Lower lobe of right lung (tissue), 2 donors: ENCODE measurements around the gene CFAP70. TPM values are rescaled to one million over a fixed set of nuclear protein-coding genes. Genes with fewer than 3 reads are reported as not detected.

Source experiments
- ATAC-seq, 2 donors: fragments of 200-7000 bp; cut with Tn5 transposase; one replicate each; pipeline ENCODE4 v1.9.1; 2020 to 2022; ENCODE audit warnings: mild to moderate bottlenecking in 2 of 2, moderate library complexity in 2 of 2
- DNase-seq: peaks from one replicate; pipeline ENCODE4 v3.0.0-alpha.2; 2020
- H3K27ac ChIP-seq: fragments of 200-600 bp; one replicate; pipeline ENCODE4 v1.8.0; 2022
- H3K27me3 ChIP-seq: fragments of 200-600 bp; one replicate; pipeline ENCODE4 v1.8.0; 2022; ENCODE audit warnings: low read depth
- H3K36me3 ChIP-seq: fragments of 200-600 bp; one replicate; pipeline ENCODE4 v1.8.0; 2022; ENCODE audit warnings: mild to moderate bottlenecking
- H3K4me1 ChIP-seq: fragments of 200-600 bp; one replicate; pipeline ENCODE4 v1.8.0; 2022
- H3K4me3 ChIP-seq: fragments of 200-600 bp; one replicate; pipeline ENCODE4 v1.8.0; 2022; ENCODE audit warnings: mild to moderate bottlenecking
- H3K9me3 ChIP-seq: fragments of 200-600 bp; one replicate; pipeline ENCODE4 v1.8.0; 2022
- CTCF ChIP-seq: fragments of 200-600 bp; IDR thresholded peaks from one replicate; pipeline ENCODE4 v1.8.0; 2022; ENCODE audit warnings: antibody characterized with exemption, mild to moderate bottlenecking
- intact Hi-C: fragments of 100-400 bp; cut with DNase I; formaldehyde crosslinking; loops from one replicate; pipeline ENCODE4 v1.11.0; 2022
- total RNA-seq: library from RNA; stranded (reverse); fragmentation: NEBNext Ultra II Directional; extraction: Animal tissue kit (Norgen Biotek cat#: 25700); gene quantifications from one replicate; pipeline ENCODE4 v1.2.1, GENCODE V29; 2021
- donor health status: DM: no; HTN: yes; CAD: no; lungs with severe emphysema.

CFAP70 gene
- total RNA-seq, 1 donor from 2014 or later: 11.3 TPM

- H3K27me3 ChIP-seq: no peaks in the 10 kb centered on the region
- H3K27ac ChIP-seq: no peak overlapping the region
- H3K36me3 ChIP-seq: peaks cover 98% of the 10 kb centered on the region
- TF ChIP-seq CTCF: no peak
- intact Hi-C loops: no loop called here
- DNase-seq (no peak), ATAC-seq (no peak)
- no peaks in the 10 kb centered on the region for H3K9me3 ChIP-seq
- no peak overlapping the region for H3K4me3 ChIP-seq
- no peaks in the 10 kb centered on the region for H3K4me1 ChIP-seq
Measured at GRCh38 chr10:73386583-73386982, 27.9 kb upstream of the CFAP70 start.

GRCh38 chr10:73379064-73379748, 20.5 kb upstream of the CFAP70 start:
- Histone ChIP-seq H3K36me3 (peaks cover 100% of the 10 kb centered on the region), H3K9me3 (no peaks in the 10 kb centered on the region), H3K27ac (no peak overlapping the region), H3K27me3 (no peaks in the 10 kb centered on the region), H3K4me1 (no peaks in the 10 kb centered on the region), H3K4me3 (no peak overlapping the region)
- DNase-seq: no peak
- intact Hi-C loops: no loop called here
- TF ChIP-seq CTCF: no peak
- no peak for ATAC-seq

- no peak for TF ChIP-seq CTCF
- DNase-seq (no peak), ATAC-seq (no peak)
- intact Hi-C loops: no loop called here
- no peaks in the 10 kb centered on the region for H3K4me1 ChIP-seq
- H3K4me3 ChIP-seq: no peak overlapping the region
- no peak overlapping the region for H3K27ac ChIP-seq
- H3K36me3 ChIP-seq: peaks cover 98% of the 10 kb centered on the region
- H3K9me3 ChIP-seq: no peaks in the 10 kb centered on the region
- no peaks in the 10 kb centered on the region for H3K27me3 ChIP-seq
Measured at GRCh38 chr10:73376679-73377078, 18.0 kb upstream of the CFAP70 start.

GRCh38 chr10:73368238-73368637, 9.6 kb upstream of the CFAP70 start:
- ATAC-seq (no peak), DNase-seq (no peak)
- Histone ChIP-seq H3K27ac (no peak overlapping the region), H3K27me3 (no peaks in the 10 kb centered on the region), H3K9me3 (no peaks in the 10 kb centered on the region), H3K36me3 (peaks cover 74% of the 10 kb centered on the region), H3K4me3 (no peak overlapping the region), H3K4me1 (no peaks in the 10 kb centered on the region)
- intact Hi-C loops: no loop called here
- no peak for TF ChIP-seq CTCF

- H3K4me1 ChIP-seq: no peaks in the 10 kb centered on the region
- TF ChIP-seq CTCF: no peak
- intact Hi-C loops: no loop called here
- no peak overlapping the region for H3K27ac ChIP-seq
- H3K27me3 ChIP-seq: no peaks in the 10 kb centered on the region
- H3K9me3 ChIP-seq: no peaks in the 10 kb centered on the region
- H3K4me3 ChIP-seq: no peak overlapping the region
- H3K36me3 ChIP-seq: peaks cover 58% of the 10 kb centered on the region
- ATAC-seq (no peak), DNase-seq (no peak)
Measured at GRCh38 chr10:73366381-73367298, 8.0 kb upstream of the CFAP70 start.
